Activated CD8-positive, alpha-beta memory T cell treated with anti-CD3 and anti-CD28 coated beads, Interleukin-2, amount 50 U/mL, for 4 hours (primary cell): ENCODE results near the gene MAP2K3.

Source experiments
- DNase-seq: peaks from one replicate; pipeline ENCODE4 v3.0.0-alpha.2; 2020

MAP2K3 gene

GRCh38 chr17:21283482-21284318, 811 bp upstream of the MAP2K3 start:
- no peak for DNase-seq

- DNase-seq: peak; percentile 17
Measured at GRCh38 chr17:21285164-21286065, 904 bp downstream of the MAP2K3 start.

- DNase-seq: peak; percentile 38
Measured at GRCh38 chr17:21286066-21286770, 1.7 kb downstream of the MAP2K3 start.

GRCh38 chr17:21286909-21287702, 2.6 kb downstream of the MAP2K3 start:
- peak; percentile 47 for DNase-seq

GRCh38 chr17:21287703-21288449, 3.4 kb downstream of the MAP2K3 start:
- DNase-seq: peak; percentile 98

- peak; percentile 36 for DNase-seq
Measured at GRCh38 chr17:21288571-21289017, 4.1 kb downstream of the MAP2K3 start.

GRCh38 chr17:21289175-21289901, 4.8 kb downstream of the MAP2K3 start:
- DNase-seq: no peak

GRCh38 chr17:21289902-21290571, 5.5 kb downstream of the MAP2K3 start:
- DNase-seq: no peak

GRCh38 chr17:21291357-21291756, 6.8 kb downstream of the MAP2K3 start:
- no peak for DNase-seq

- DNase-seq: no peak
Measured at GRCh38 chr17:21291862-21292261, 7.4 kb downstream of the MAP2K3 start.

- DNase-seq: no peak
Measured at GRCh38 chr17:21292867-21293830, 8.6 kb downstream of the MAP2K3 start.

- DNase-seq: no peak
Measured at GRCh38 chr17:21293831-21294210, 9.3 kb downstream of the MAP2K3 start.

- no peak for DNase-seq
Measured at GRCh38 chr17:21294321-21295035, 10.0 kb downstream of the MAP2K3 start.

- no peak for DNase-seq
Measured at GRCh38 chr17:21295036-21295952, 10.8 kb downstream of the MAP2K3 start.

GRCh38 chr17:21296097-21297025, 11.8 kb downstream of the MAP2K3 start:
- DNase-seq: no peak

- DNase-seq: no peak
Measured at GRCh38 chr17:21297026-21297520, 12.6 kb downstream of the MAP2K3 start.
